Central memory CD8-positive, alpha-beta T cell (primary cell): Measurements from ENCODE around the gene LRTM2.

Experiments used
- ATAC-seq: fragments of 150-1000 bp; cut with Tn5 transposase; replicated peaks from 2 replicates; pipeline ENCODE4 v1.10.0; 2022; ENCODE audit warnings: mild to moderate bottlenecking, moderate FRiP score, moderate number of reproducible peaks; ENCODE audit not compliant: poor library complexity, severe bottlenecking; ENCODE audit errors: extremely low read depth
- DNase-seq, 2 donors: peaks; one replicate each; pipeline ENCODE4 v3.0.0; 2021; ENCODE audit warnings: low spot score in 2 of 2
- H3K27ac Mint-ChIP-seq: one replicate; pipeline ENCODE4 v1.8.0; 2022; ENCODE audit warnings: low read depth, mild to moderate bottlenecking, moderate library complexity, mixed read lengths
- H3K27me3 Mint-ChIP-seq: one replicate; pipeline ENCODE4 v1.8.0; 2022; ENCODE audit warnings: mixed read lengths
- H3K36me3 Mint-ChIP-seq: one replicate; pipeline ENCODE4 v1.8.0; 2022; ENCODE audit warnings: mild to moderate bottlenecking, moderate library complexity, mixed read lengths; ENCODE audit not compliant: insufficient read depth
- H3K4me1 Mint-ChIP-seq: one replicate; pipeline ENCODE4 v1.8.0; 2022; ENCODE audit warnings: mixed read lengths
- H3K4me3 Mint-ChIP-seq: one replicate; pipeline ENCODE4 v1.8.0; 2022; ENCODE audit warnings: mild to moderate bottlenecking, moderate library complexity, mixed read lengths
- H3K9me3 Mint-ChIP-seq: one replicate; pipeline ENCODE4 v1.8.0; 2022; ENCODE audit warnings: mixed read lengths

Gene LRTM2

GRCh38 chr12:1863823-1864222, 43.5 kb downstream of the LRTM2 start:
- Mint-ChIP-seq H3K9me3 (no peaks in the 10 kb centered on the region), H3K4me1 (no peaks in the 10 kb centered on the region), H3K27ac (no peak overlapping the region), H3K36me3 (no peaks in the 10 kb centered on the region), H3K4me3 (no peak overlapping the region), H3K27me3 (peaks cover 35% of the 10 kb centered on the region)
- no peak for DNase-seq
- no peak for ATAC-seq

GRCh38 chr12:1864456-1864855, 44.1 kb downstream of the LRTM2 start:
- no peaks in the 10 kb centered on the region for H3K9me3 Mint-ChIP-seq
- no peaks in the 10 kb centered on the region for H3K4me1 Mint-ChIP-seq
- no peak for DNase-seq
- H3K27ac Mint-ChIP-seq = no peak overlapping the region
- ATAC-seq = no peak
- no peaks in the 10 kb centered on the region for H3K36me3 Mint-ChIP-seq
- H3K27me3 Mint-ChIP-seq = peaks cover 41% of the 10 kb centered on the region
- no peak overlapping the region for H3K4me3 Mint-ChIP-seq

GRCh38 chr12:1864867-1865266, 44.5 kb downstream of the LRTM2 start:
- H3K27me3 Mint-ChIP-seq = peaks cover 45% of the 10 kb centered on the region
- ATAC-seq (no peak), DNase-seq (no peak)
- H3K27ac Mint-ChIP-seq = no peak overlapping the region
- H3K4me1 Mint-ChIP-seq = no peaks in the 10 kb centered on the region
- H3K9me3 Mint-ChIP-seq = no peaks in the 10 kb centered on the region
- H3K36me3 Mint-ChIP-seq = no peaks in the 10 kb centered on the region
- H3K4me3 Mint-ChIP-seq = no peak overlapping the region

GRCh38 chr12:1865284-1865866, 45.0 kb downstream of the LRTM2 start:
- DNase-seq = no peak
- Mint-ChIP-seq H3K9me3 (no peaks in the 10 kb centered on the region), H3K27me3 (peaks cover 47% of the 10 kb centered on the region), H3K4me3 (no peak overlapping the region), H3K4me1 (no peaks in the 10 kb centered on the region), H3K36me3 (no peaks in the 10 kb centered on the region), H3K27ac (no peak overlapping the region)
- no peak for ATAC-seq

GRCh38 chr12:1869145-1869544, 48.8 kb downstream of the LRTM2 start:
- H3K27ac Mint-ChIP-seq = no peak overlapping the region
- H3K4me1 Mint-ChIP-seq = no peaks in the 10 kb centered on the region
- no peak overlapping the region for H3K4me3 Mint-ChIP-seq
- peaks cover 12% of the 10 kb centered on the region for H3K9me3 Mint-ChIP-seq
- peaks cover 39% of the 10 kb centered on the region for H3K27me3 Mint-ChIP-seq
- ATAC-seq = no peak
- H3K36me3 Mint-ChIP-seq = no peaks in the 10 kb centered on the region
- DNase-seq = no peak

- Mint-ChIP-seq H3K36me3 (no peaks in the 10 kb centered on the region), H3K4me3 (no peak overlapping the region), H3K27ac (no peak overlapping the region), H3K27me3 (peaks cover 46% of the 10 kb centered on the region), H3K9me3 (peaks cover 12% of the 10 kb centered on the region), H3K4me1 (no peaks in the 10 kb centered on the region)
- DNase-seq (peak in 1 of 2 donors; percentile 7), ATAC-seq (no peak)
Observed at GRCh38 chr12:1870086-1870485, 49.7 kb downstream of the LRTM2 start.

- peaks cover 47% of the 10 kb centered on the region for H3K27me3 Mint-ChIP-seq
- ATAC-seq (no peak), DNase-seq (peak in 1 of 2 donors; percentile 10)
- H3K9me3 Mint-ChIP-seq = peaks cover 12% of the 10 kb centered on the region
- H3K27ac Mint-ChIP-seq = no peak overlapping the region
- H3K36me3 Mint-ChIP-seq = no peaks in the 10 kb centered on the region
- no peaks in the 10 kb centered on the region for H3K4me1 Mint-ChIP-seq
- H3K4me3 Mint-ChIP-seq = no peak overlapping the region
Observed at GRCh38 chr12:1870998-1871917, 50.9 kb downstream of the LRTM2 start.

GRCh38 chr12:1872001-1872400, 51.6 kb downstream of the LRTM2 start:
- Mint-ChIP-seq H3K4me1 (no peaks in the 10 kb centered on the region), H3K4me3 (no peak overlapping the region), H3K27ac (no peak overlapping the region), H3K36me3 (no peaks in the 10 kb centered on the region), H3K27me3 (peaks cover 48% of the 10 kb centered on the region), H3K9me3 (peaks cover 12% of the 10 kb centered on the region)
- DNase-seq = peak in 1 of 2 donors; percentile 7
- no peak for ATAC-seq

GRCh38 chr12:1872448-1872847, 52.1 kb downstream of the LRTM2 start:
- H3K36me3 Mint-ChIP-seq = no peaks in the 10 kb centered on the region
- H3K4me1 Mint-ChIP-seq = no peaks in the 10 kb centered on the region
- no peak overlapping the region for H3K27ac Mint-ChIP-seq

GRCh38 chr12:1873531-1874510, 53.5 kb downstream of the LRTM2 start:
- H3K9me3 Mint-ChIP-seq = peaks cover 12% of the 10 kb centered on the region
- H3K27ac Mint-ChIP-seq = no peak overlapping the region
- H3K36me3 Mint-ChIP-seq = no peaks in the 10 kb centered on the region
- H3K27me3 Mint-ChIP-seq = peaks cover 42% of the 10 kb centered on the region
- DNase-seq = peak in 1 of 2 donors; percentile 7
- no peak overlapping the region for H3K4me3 Mint-ChIP-seq
- no peak for ATAC-seq
- no peaks in the 10 kb centered on the region for H3K4me1 Mint-ChIP-seq

More at GRCh38 chr12:1872448-1872847, 52.1 kb downstream of the LRTM2 start:
- ATAC-seq (no peak), DNase-seq (no peak)
- H3K9me3 Mint-ChIP-seq = peaks cover 12% of the 10 kb centered on the region
- H3K27me3 Mint-ChIP-seq = peaks cover 48% of the 10 kb centered on the region
- H3K4me3 Mint-ChIP-seq = no peak overlapping the region

GRCh38 chr12:1875608-1876007, 55.2 kb downstream of the LRTM2 start:
- no peaks in the 10 kb centered on the region for H3K36me3 Mint-ChIP-seq
- no peak for ATAC-seq
- H3K4me3 Mint-ChIP-seq = no peak overlapping the region
- H3K27ac Mint-ChIP-seq = no peak overlapping the region
- DNase-seq = no peak
- no peaks in the 10 kb centered on the region for H3K4me1 Mint-ChIP-seq
- H3K27me3 Mint-ChIP-seq = peaks cover 28% of the 10 kb centered on the region
- peaks cover 10% of the 10 kb centered on the region for H3K9me3 Mint-ChIP-seq

- Mint-ChIP-seq H3K27me3 (peaks cover 33% of the 10 kb centered on the region), H3K27ac (no peak overlapping the region), H3K4me1 (no peaks in the 10 kb centered on the region), H3K4me3 (no peak overlapping the region), H3K9me3 (peaks cover 5% of the 10 kb centered on the region), H3K36me3 (peaks cover 2% of the 10 kb centered on the region)
- DNase-seq = no peak
- no peak for ATAC-seq
Observed at GRCh38 chr12:1876086-1876485, 55.7 kb downstream of the LRTM2 start.
